OCI-LY1 (cell line): Measurements from ENCODE around the gene RBP3.

Source experiments
- H2AFZ ChIP-seq: fragments of 200-600 bp; sonication (generic), shearing (Covaris generic); 2 replicates; pipeline ENCODE4 v1.6.0; 2014; ENCODE audit warnings: antibody characterized with exemption, mild to moderate bottlenecking, low read length
- H3F3A ChIP-seq: fragments of 200-600 bp; sonication (generic), shearing (Covaris generic); 2 replicates; pipeline ENCODE4 v1.6.0; 2014; ENCODE audit warnings: mild to moderate bottlenecking, antibody characterized with exemption, low read length, moderate library complexity; ENCODE audit not compliant: insufficient read depth
- H3K27ac ChIP-seq: fragments of 200-600 bp; sonication (generic); 2 replicates; pipeline ENCODE4 v1.5.1; 2014; ENCODE audit warnings: low read length, mixed run types, mild to moderate bottlenecking, low read depth; ENCODE audit not compliant: poor library complexity, severe bottlenecking
- H3K27me3 ChIP-seq: fragments of 200-600 bp; sonication (generic); 2 replicates; pipeline ENCODE4 v1.6.0; 2014; ENCODE audit warnings: antibody characterized with exemption, mild to moderate bottlenecking, low read length, moderate library complexity; ENCODE audit not compliant: insufficient read depth
- H3K36me3 ChIP-seq: fragments of 200-600 bp; sonication (generic); 2 replicates; pipeline ENCODE4 v1.6.1; 2014; ENCODE audit warnings: mild to moderate bottlenecking, antibody characterized with exemption, low read length, moderate library complexity, mixed read lengths; ENCODE audit not compliant: insufficient read depth
- H3K4me1 ChIP-seq: fragments of 200-600 bp; sonication (generic); 2 replicates; pipeline ENCODE4 v1.5.1; 2014; ENCODE audit warnings: mild to moderate bottlenecking, low read length, moderate library complexity; ENCODE audit not compliant: insufficient read depth, severe bottlenecking
- H3K4me2 ChIP-seq: fragments of 200-600 bp; sonication (generic), shearing (Covaris generic); 2 replicates; pipeline ENCODE4 v1.6.1; 2014; ENCODE audit warnings: low read length
- H3K4me3 ChIP-seq: fragments of 200-600 bp; sonication (generic); 2 replicates; pipeline ENCODE4 v1.5.1; 2014; ENCODE audit warnings: low read length, low read depth, mild to moderate bottlenecking, mixed read lengths; ENCODE audit not compliant: poor library complexity, severe bottlenecking
- H3K79me2 ChIP-seq: fragments of 200-600 bp; shearing (Covaris generic); 2 replicates; pipeline ENCODE4 v1.6.1; 2016; ENCODE audit warnings: mixed run types, low read length, mixed read lengths; ENCODE audit not compliant: insufficient read depth
- H3K9ac ChIP-seq: fragments of 200-600 bp; sonication (generic), shearing (Covaris generic); 2 replicates; pipeline ENCODE4 v1.6.1; 2014; ENCODE audit warnings: mild to moderate bottlenecking, low read length, mixed read lengths
- H3K9me2 ChIP-seq: fragments of 200-600 bp; sonication (generic), shearing (Covaris generic); 2 replicates; pipeline ENCODE4 v1.6.1; 2014; ENCODE audit warnings: low read depth, mild to moderate bottlenecking, low read length, mixed read lengths
- H3K9me3 ChIP-seq: fragments of 200-600 bp; shearing (Covaris generic); 2 replicates; pipeline ENCODE4 v1.6.1; 2014; ENCODE audit warnings: low read length, mixed read lengths
- H4K20me1 ChIP-seq: fragments of 200-600 bp; sonication (generic), shearing (Covaris generic); 2 replicates; pipeline ENCODE4 v1.6.0; 2016; ENCODE audit warnings: mild to moderate bottlenecking, low read length; ENCODE audit not compliant: insufficient read depth
- EZH2 ChIP-seq: fragments of 200-600 bp; sonication (generic), shearing (Covaris generic); IDR thresholded peaks from 2 replicates; pipeline ENCODE4 v1.8.0; 2017; ENCODE audit warnings: borderline replicate concordance, mixed run types, mild to moderate bottlenecking, antibody characterized with exemption, low read length, moderate library complexity, mixed read lengths
- TF ChIP-seq, protein P1 (sequence below): fragments of 200-600 bp; sonication (generic), shearing (Covaris generic); IDR thresholded peaks from 2 replicates; pipeline ENCODE4 v1.5.1; 2017; ENCODE audit warnings: mild to moderate bottlenecking, antibody characterized with exemption, low read length, moderate library complexity, mixed read lengths

Gene RBP3

GRCh38 chr10:47349516-47349915 is 1.4 kb downstream of the RBP3 start:
- TF ChIP-seq EZH2, result no peak
- TF ChIP-seq, protein P1, sequence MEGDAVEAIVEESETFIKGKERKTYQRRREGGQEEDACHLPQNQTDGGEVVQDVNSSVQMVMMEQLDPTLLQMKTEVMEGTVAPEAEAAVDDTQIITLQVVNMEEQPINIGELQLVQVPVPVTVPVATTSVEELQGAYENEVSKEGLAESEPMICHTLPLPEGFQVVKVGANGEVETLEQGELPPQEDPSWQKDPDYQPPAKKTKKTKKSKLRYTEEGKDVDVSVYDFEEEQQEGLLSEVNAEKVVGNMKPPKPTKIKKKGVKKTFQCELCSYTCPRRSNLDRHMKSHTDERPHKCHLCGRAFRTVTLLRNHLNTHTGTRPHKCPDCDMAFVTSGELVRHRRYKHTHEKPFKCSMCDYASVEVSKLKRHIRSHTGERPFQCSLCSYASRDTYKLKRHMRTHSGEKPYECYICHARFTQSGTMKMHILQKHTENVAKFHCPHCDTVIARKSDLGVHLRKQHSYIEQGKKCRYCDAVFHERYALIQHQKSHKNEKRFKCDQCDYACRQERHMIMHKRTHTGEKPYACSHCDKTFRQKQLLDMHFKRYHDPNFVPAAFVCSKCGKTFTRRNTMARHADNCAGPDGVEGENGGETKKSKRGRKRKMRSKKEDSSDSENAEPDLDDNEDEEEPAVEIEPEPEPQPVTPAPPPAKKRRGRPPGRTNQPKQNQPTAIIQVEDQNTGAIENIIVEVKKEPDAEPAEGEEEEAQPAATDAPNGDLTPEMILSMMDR, result no peak

GRCh38 chr10:47349941-47350371 is 1.8 kb downstream of the RBP3 start:
- no peak overlapping the region for H3K4me3 ChIP-seq
- TF ChIP-seq EZH2, result no peak
- TF ChIP-seq, protein P1, result no peak
- no peaks in the 10 kb centered on the region for H3K9me3 ChIP-seq
- H3K27me3 ChIP-seq, result no peaks in the 10 kb centered on the region
- H3K36me3 ChIP-seq, result no peaks in the 10 kb centered on the region
- no peak overlapping the region for H3K4me2 ChIP-seq
- H3K27ac ChIP-seq, result no peak overlapping the region
- no peak overlapping the region for H3K9ac ChIP-seq
- H4K20me1 ChIP-seq, result no peaks in the 10 kb centered on the region
- no peaks in the 10 kb centered on the region for H3K79me2 ChIP-seq
- no peaks in the 10 kb centered on the region for H3K9me2 ChIP-seq
- H3F3A ChIP-seq, result no peaks in the 10 kb centered on the region
- no peaks in the 10 kb centered on the region for H3K4me1 ChIP-seq
- no peak overlapping the region for H2AFZ ChIP-seq

More at GRCh38 chr10:47349516-47349915, 1.4 kb downstream of the RBP3 start:
- Histone ChIP-seq H3K4me1 (no peaks in the 10 kb centered on the region), H3K9me3 (no peaks in the 10 kb centered on the region), H3K36me3 (no peaks in the 10 kb centered on the region), H4K20me1 (no peaks in the 10 kb centered on the region), H3K9me2 (no peaks in the 10 kb centered on the region), H3K79me2 (no peaks in the 10 kb centered on the region), H3K27me3 (no peaks in the 10 kb centered on the region), H3K4me3 (no peak overlapping the region), H3F3A (no peaks in the 10 kb centered on the region), H2AFZ (no peak overlapping the region), H3K27ac (no peak overlapping the region), H3K4me2 (no peak overlapping the region), H3K9ac (no peak overlapping the region)

- H3K36me3 ChIP-seq, result no peaks in the 10 kb centered on the region
- no peak overlapping the region for H2AFZ ChIP-seq
- no peaks in the 10 kb centered on the region for H3K4me1 ChIP-seq
- H4K20me1 ChIP-seq, result no peaks in the 10 kb centered on the region
- H3K9me3 ChIP-seq, result no peaks in the 10 kb centered on the region
- H3K27ac ChIP-seq, result no peak overlapping the region
- no peaks in the 10 kb centered on the region for H3F3A ChIP-seq
- H3K4me2 ChIP-seq, result no peak overlapping the region
- no peak overlapping the region for H3K9ac ChIP-seq
- no peaks in the 10 kb centered on the region for H3K9me2 ChIP-seq
- no peaks in the 10 kb centered on the region for H3K27me3 ChIP-seq
- no peak overlapping the region for H3K4me3 ChIP-seq
- TF ChIP-seq, protein P1, result no peak
- no peak for TF ChIP-seq EZH2
- no peaks in the 10 kb centered on the region for H3K79me2 ChIP-seq
Observed at GRCh38 chr10:47350671-47351640, 2.8 kb downstream of the RBP3 start.
